ENCODE measurements around the gene SSBP3.

- TF ChIP-seq CTCF (IDR thresholded peaks at IDR 0.05) (no peak), POLR2AphosphoS5 (IDR thresholded peaks at IDR 0.05) (no peak)
Observed at GRCh38 chr1:54284781-54285529, 121.2 kb downstream of the SSBP3 start.

Measured in breast epithelium (tissue), 3 donors.